NCI-H774 (cell line): Measurements from ENCODE around the gene KLK15.

Experiments
- DNase-seq: peaks from one replicate; lab custom pipeline; 2025; lab: John Stamatoyannopoulos, UW

KLK15 gene

DNA sequence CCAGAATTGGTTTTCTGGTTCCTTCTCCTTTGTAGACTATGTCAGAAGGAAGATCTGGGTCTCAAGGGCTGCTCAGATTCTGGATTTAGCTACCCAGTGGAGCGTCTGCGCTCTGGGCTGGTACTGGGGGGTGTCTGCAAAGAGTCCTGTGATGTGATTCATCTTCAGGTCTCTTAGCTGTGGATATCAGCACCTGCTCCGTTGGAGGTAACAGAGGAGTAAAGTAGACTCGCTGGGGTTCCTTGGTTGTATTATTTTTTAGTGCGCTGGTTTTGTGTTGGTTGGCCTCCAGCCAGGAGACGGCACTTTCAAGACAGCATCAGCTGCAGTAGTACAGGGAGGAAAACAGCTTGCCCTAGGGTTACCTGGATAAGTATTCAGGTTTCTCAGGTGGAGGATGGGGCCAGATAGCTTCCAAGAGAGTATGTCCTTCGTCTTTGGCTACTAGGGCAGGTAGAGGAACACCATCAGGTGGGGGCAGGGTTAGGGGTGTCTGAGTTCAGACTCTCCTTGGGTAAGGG, 10.4 kb upstream of the KLK15 start:
- DNase-seq: no peak

DNA sequence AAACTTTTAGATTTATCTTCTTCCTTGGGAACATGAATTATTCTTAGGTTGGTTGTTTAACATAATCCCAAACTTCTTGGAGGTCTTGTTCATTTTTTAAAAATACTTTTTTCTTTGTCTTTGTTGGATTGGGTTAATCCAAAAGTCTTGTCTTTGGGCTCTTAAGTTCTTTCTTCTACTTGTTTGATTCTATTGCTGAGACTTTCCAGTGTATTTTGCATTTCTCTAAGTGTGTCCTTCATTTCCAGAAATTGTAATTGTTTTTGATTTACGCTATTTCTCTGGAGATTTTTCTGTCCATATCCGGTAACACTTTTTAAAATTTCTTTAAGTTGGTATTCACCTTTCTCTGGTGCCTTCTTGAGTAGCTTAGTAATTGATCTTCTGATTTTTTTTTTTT, 9.8 kb upstream of the KLK15 start:
- DNase-seq: no peak

GRCh38 chr19:50842130-50842529, 8.8 kb upstream of the KLK15 start:
- DNase-seq: no peak

DNA sequence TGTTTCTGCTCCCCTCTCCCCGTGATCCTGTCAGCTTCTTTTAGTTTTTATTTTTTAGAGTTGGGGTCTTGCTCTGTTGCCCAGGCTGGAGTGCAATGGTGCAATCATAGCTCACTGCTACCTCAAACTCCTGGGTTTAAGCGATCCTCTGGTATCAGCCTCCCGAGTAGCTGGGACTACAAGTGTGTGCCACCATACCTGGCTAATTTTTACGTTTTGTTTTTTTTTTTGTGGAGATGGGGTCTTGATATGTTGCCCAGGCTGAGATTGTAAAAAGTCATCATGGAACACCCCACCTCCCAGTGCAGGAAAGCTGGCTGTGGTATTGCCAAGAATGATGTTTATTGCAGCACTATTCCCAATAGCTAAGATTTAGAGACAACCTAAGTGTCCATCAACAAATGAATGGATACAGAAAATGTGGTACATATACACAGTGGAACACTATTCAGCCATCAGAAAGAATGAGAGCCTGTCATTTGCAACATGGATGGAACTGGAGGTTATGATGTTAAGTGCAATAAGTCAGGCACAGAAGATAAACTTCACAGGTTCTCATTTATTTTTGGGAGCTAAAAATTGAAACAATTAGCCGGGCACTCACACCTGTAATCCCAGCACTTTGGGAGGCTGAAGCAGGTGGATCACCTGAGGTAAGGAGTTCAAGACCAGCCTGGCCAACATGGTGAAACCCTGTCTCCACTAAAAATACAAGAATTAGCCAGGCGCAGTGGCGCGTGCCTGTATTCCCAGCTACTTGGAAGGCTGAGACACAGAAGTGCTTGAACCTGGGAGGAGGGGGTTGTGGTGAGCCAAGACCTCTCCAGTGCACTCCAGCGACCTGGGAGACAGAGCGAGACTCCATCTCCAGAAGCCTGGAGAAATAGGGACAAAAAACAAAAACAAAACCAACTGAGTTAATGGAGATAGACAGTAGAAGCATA, 6.6 kb upstream of the KLK15 start:
- no peak for DNase-seq

DNA sequence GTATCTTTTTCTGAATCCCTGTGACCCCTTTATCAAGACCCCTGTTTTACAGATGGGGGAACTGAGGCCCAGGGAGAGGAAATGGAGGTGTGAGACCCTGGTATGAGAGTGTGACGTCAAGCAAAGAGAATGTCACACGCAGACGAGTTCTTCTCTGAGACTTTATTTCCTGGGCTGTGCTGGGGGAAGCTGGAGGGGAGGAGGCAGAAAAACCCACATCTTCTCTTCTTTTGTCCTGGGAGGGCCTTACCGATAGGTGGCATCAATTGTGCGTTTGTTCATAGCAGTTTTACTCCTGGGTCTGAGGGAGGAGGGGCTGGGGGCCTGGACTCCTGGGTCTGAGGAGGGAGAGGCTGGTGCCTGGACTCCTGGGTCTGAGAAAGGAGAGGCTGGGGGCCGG, 4.9 kb upstream of the KLK15 start:
- DNase-seq: no peak

DNA sequence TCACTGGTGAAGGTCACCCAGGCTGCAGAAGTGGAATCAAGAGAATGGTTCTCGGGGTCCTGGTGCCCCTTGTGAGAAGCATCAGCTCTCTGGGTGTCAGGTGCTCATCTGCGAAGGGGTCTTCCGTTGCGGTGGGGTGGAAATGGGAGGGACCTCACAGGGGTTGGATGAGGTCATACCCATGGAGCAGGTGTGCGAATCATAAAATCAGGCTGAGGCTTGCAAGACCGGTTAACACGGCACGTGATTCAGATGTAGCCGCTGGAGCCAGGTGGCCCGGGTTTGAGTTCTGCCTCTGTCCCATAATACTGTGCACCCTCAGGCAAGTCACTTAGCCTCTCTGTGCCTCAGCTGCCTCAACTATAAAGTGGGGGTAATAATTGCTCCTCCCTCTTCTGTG, 3.9 kb upstream of the KLK15 start:
- DNase-seq: peak; percentile 28

DNA sequence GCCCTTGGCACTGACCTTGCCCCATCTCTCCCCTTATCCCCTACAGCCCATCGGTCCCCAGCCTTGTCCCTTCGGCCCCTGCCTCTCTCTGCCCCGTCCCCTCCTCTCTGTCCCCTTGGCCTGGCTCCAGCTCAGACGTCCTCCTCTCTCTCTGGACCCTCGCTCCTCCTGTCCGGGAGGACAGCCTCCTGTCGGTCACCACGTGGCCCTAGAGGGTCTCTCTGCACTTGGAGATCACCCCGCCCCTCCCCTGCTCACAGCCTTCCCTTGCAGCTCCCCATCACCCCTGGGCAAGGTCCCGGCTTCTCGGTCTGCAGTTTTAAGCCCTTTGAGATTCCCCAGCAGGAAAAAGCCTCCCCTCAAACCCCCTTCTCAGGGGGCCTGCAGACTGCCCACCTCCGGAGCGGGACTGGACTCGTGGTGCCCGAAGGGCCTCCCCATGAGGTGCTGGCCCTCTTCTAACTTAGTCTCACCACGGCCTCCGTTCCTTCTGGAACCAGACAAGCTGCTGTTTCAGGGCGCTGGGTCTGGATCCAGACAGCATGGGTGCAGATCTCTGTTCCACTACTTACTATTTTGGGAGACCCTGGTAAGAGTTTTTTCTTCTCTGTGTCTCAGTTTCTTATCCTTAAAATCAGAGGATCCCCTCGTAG, 3.3 kb upstream of the KLK15 start:
- no peak for DNase-seq

DNA sequence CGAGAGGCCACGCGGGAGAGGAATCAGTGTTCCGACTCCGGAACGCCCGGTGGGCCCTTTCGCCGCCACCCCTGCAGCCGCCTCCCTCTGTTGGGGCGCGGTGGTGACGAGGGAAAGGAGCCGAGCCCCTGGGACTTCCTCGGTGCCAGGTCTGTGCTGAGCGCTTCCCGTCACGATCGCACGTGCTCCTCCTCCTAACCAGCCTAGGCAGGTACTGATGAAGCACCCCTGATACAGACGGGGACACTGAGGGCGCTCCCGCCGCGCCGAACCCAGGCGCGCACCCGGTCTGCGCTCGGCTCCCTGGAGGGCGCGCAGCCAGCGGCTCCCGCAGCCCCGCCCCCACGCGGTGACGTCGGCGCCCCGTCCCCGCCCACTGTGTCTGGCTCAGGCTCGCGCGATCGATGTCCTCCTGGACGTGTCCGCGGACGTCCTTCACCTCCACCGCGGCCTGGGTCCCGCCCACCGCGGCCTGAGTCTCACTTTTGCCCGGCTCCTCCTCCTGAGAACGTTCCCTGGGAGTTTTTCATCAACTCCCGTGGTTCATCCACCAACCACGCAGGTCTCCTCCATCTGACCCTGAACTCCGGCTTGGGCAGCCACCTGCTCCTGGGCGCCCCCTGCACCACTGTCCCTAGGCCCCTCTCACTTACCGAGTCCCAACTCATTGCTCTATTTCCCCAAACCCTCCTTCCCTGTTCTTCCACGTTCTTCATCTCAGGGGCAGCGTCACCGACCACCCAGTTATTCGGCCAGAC, 2.6 kb upstream of the KLK15 start:
- peak; percentile 79 for DNase-seq

GRCh38 chr19:50835103-50835784, 1.9 kb upstream of the KLK15 start:
- DNase-seq: no peak

GRCh38 chr19:50833802-50834167, 411 bp upstream of the KLK15 start:
- DNase-seq: no peak

GRCh38 chr19:50832666-50833065, 708 bp downstream of the KLK15 start:
- DNase-seq: no peak

DNA sequence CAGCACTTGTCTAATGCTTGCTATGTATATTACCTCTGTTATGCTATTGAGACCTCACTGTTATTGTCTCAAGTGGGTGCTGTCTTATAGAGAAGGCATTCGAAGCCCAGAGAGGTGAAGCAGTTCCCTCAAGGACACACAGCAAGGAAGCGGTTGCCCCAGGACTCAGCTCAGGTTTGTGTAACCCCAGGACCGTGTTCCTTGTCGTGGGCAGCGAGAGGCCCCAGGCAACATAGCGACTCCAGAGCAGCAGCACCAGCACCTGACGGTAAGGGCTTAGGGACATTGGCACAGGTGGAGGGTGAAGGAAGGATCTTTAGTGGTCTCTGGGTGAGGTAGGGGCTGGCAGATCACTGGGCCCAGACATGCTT, 2.4 kb downstream of the KLK15 start:
- DNase-seq: no peak

GRCh38 chr19:50830266-50831025, 2.9 kb downstream of the KLK15 start:
- no peak for DNase-seq

DNA sequence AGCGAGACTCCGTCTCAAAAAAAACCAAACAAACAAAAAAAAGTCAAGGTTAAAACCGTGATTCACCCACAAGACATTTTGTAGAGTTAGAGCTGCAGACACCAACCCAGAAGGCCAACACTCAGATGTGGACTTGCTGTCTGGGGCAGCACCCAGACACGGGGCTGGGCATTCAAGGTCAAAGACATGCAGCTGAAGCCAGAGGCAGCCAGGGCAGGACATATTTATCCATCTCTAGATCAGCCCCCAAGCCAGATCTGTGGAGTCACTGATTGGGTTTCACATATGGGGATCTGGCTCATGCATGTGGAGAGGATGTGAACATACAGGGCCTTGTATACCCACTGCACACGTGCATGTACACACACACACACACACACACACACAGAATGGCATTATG, 3.6 kb downstream of the KLK15 start:
- DNase-seq: no peak

- DNase-seq: no peak
Measured at GRCh38 chr19:50827476-50827875, 5.9 kb downstream of the KLK15 start.

DNA sequence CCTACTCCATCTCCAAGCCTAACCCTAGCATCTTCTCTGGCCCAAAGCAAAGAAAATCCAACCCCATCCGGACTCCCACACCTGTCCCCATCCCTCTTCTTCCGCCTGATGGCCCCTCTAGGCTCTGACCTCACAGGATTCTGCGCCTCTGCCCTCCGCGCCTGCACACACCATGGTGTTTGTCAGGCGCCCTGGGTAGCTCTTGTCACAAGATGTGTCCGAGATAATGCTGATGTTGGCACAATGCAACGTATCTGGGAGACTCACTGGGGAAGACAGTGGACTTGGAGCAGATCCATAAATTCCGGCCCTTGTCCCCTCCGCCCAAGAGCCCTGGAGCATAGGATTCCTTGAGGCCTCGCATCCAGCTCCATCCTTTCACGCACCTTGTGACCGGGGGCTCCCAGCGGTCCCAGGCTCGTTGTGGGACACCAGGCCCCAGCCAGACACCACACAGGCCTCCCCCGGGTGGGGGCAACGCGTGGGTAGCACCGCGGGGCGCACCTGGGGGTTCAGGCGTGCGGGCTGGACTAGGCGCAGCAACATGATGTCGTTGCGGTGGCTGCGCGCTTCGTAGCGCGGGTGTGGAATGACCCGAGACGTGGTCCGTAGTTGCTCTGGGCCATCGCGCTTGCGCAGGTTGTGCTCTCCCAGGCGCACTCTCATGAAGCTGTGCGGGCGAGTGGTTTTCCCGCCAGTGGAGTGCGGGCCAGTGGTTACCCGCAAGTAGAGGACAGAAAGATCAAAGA, 6.7 kb downstream of the KLK15 start:
- no peak for DNase-seq

DNA sequence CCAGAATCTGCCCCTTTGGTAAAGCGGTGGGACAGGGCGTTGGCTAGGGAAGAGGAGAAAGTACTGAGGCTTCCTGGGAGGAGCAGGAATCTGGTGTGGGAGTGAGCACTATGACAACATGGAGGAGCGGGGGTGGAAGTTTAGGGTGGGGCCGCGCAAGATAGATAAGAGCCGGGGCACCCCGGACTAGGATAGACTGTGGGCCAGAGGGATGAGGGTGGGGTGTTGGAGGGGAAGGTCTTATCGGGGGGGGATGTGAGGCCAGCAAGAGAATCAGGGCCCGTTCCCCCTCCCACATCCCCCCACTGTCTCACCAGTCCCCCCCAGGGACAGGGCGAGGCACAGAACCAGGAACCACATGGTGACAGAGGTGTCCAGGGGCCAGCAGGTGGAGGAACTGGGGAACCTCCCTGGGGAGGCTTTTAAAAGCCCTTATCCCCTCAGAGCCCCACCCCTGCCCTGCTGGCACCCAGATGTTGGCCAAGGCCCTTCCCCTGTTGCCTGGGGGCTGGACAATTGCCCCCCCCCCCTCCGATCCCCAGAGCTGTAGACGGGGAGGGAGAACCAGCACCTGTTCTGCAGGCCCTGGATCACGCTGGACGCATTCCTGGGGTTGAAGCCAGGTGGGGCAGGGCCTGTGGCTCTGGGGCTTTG, 9.9 kb downstream of the KLK15 start, which contains the start of gene KLK1:
TSS of gene KLK1 (minus strand) at position 399 of the 654 bp plus-strand sequence. CDS start at position 360, 39 bp downstream.
- no peak for DNase-seq

DNA sequence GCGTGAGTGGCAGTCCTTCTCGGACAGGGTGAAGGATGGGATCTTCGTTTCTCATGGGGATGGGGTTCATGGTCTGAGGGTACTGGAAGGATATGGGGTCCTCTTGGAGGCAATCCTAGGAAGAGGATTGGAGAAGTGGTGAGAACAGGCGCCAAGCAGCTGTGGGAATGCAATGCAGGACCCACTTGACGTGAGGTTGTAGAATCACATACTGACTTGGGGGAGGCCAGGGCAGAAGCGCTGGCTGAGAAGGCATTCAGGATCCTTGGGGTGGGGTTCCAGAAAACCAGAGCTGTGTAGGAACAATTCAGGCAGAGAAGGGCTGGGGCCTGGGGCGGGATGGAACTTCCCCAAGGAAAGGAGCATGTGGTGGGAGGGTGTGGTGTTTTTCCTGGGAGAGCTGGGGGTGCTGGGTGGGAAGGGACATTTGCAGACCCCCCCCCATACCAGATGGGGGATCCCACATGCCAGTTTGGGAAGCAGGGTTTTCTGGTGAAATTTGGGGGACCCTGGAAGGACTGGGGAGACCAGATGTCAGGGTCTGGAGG, 10.6 kb downstream of the KLK15 start:
- no peak for DNase-seq

DNA sequence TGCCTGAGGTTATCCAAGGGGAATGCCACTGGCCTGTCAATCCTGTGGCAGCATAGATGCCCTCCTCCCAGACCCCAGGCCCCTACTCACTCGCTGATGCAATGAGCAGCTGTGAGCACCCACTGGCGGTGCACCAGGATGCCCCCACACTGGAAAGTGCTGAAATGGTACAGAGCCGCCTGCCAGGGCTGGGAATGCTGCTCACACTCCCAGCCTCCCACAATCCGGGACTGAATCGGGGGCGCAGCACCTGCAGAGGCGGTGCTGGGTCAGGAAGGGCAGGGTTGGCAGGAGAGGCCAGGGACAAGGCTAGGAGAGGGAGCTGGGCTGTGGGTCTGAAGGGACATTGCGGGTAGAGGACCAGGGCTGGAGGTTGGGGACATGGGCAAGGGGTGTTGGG, 11.8 kb downstream of the KLK15 start:
- DNase-seq: no peak

- no peak for DNase-seq
Measured at GRCh38 chr19:50821248-50821612, 12.1 kb downstream of the KLK15 start.
